Measurements from ENCODE around the gene SLC25A29.
"Not testable (repeated sequence)": the region's sequence is repeated elsewhere in the genome, so short reads cannot be mapped to it uniquely, and the experiment has no call there.

The SLC25A29 gene

GRCh38 chr14:100303925-100304324, 2.3 kb downstream of the SLC25A29 start:
- TF ChIP-seq CTCF (IDR thresholded peaks at IDR 0.05; ENCODE audit: low read depth, low read length, missing control alignments) = no peak
- no peak overlapping the region for H3K4me3 ChIP-seq (ENCODE audit: low read depth, low read length)
- no peak for DNase-seq (ENCODE audit: low read depth)

DNA sequence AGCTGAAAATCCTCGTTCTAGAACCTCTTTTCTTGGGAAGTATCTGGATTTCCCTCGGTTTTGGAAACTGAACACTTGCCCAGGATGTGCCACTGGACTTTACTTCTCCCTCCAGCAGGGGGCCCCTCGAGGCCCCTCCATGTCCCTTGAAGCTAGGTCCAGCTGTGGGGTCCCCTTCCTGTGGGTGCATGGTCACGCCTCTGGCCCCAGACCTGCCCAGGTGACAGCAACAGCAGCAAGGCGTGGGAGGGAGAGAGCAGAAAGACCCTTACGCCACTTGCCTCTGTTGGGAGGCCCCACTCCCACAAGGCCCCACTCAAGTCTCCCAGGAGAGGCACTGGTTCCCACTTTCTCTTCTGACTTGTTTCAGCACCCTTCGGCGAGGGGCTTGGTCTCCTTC, 3.1 kb downstream of the SLC25A29 start:
- no peak for DNase-seq (ENCODE audit: low read depth)
- TF ChIP-seq CTCF (IDR thresholded peaks at IDR 0.05; ENCODE audit: low read depth, low read length, missing control alignments) = peak; percentile 73
- H3K4me3 ChIP-seq (ENCODE audit: low read depth, low read length) = no peak overlapping the region

DNA sequence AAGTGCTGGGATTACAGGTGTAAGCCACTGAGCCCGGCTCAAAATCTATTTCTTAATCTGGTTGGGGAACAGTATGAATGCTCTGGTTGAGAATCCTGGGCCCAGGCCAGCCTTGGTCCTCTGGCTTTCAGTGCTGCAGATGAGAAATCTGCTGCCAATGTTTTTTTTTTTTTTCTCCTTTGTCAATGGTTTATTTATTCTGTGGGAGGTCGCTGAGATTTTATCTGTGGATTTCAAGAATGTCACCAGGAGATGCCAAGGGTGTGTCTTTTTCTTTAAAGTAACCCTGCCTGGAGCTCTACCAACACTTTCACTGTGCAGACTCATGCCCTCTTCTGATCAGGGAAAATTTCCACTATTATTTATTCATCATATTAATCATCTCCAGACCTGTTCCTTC, 3.6 kb downstream of the SLC25A29 start:
- DNase-seq (ENCODE audit: low read depth) = no peak
- no peak for TF ChIP-seq CTCF (IDR thresholded peaks at IDR 0.05; ENCODE audit: low read depth, low read length, missing control alignments)
- H3K4me3 ChIP-seq (ENCODE audit: low read depth, low read length) = no peak overlapping the region

- H3K4me3 ChIP-seq (ENCODE audit: low read depth, low read length) = no peak overlapping the region
- no peak for TF ChIP-seq CTCF (IDR thresholded peaks at IDR 0.05; ENCODE audit: low read depth, low read length, missing control alignments)
- DNase-seq (ENCODE audit: low read depth) = no peak
Measured at GRCh38 chr14:100299238-100299560, 7.0 kb downstream of the SLC25A29 start.

DNA sequence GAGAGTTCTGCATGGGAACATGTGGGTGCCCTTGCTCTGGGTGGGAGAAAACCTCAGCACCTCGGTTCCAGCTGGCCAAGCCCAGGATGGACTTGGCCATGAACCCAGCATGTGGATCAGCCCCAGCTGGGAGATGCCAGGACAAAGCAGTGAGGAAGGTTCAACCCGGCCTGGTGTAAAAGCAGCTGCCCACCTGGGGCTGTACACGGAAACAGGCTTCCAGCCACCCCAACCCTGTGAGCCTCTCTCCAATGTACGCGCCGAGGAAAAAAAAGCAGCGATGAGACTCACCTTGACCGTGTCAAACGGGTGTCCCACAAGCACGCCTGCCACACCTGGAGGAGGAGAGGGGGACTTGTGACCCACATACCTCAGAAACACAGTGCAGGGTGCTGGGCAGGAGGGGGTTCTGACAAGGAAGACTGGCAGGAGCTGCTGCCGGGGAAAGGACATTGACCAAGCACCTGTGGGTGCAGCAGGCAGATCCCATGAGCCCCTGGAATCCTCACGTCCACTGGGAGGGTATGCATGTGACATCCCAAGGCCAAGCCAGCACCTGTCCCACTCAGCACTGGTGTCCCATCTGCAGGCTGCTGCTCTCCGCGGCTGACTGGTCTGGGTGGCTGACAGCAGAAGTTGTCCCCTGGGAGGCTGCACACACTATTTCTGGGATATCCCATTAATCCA, 7.5 kb downstream of the SLC25A29 start:
- no peak for TF ChIP-seq CTCF (IDR thresholded peaks at IDR 0.05; ENCODE audit: low read depth, low read length, missing control alignments)
- no peak for DNase-seq (ENCODE audit: low read depth)
- no peak overlapping the region for H3K4me3 ChIP-seq (ENCODE audit: low read depth, low read length)

- TF ChIP-seq CTCF (IDR thresholded peaks at IDR 0.05; ENCODE audit: low read depth, low read length, missing control alignments) = no peak
- DNase-seq (ENCODE audit: low read depth) = no peak
- H3K4me3 ChIP-seq (ENCODE audit: low read depth, low read length) = no peak overlapping the region
Measured at GRCh38 chr14:100297320-100298300, 8.6 kb downstream of the SLC25A29 start.

DNA sequence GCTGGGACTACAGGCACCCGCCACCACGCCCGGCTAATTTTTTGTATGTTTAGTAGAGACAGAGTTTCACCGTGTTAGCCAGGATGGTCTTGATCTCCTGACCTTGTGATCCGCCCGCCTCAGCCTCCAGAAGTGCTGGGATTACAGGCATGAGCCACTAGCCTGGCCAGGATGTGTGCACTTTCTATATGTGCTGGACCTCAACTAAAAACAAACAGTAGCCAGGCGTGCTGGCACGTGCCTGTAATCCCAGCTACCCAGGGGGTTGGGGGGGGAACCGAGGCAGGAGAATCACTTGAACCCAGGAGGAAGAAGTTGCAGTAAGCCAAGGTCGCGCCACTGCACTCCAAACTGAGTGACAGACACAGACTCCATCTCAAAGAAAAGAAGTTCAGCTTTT, 9.5 kb downstream of the SLC25A29 start:
- not testable (repeated sequence) for H3K4me3 ChIP-seq (ENCODE audit: low read depth, low read length); DNase-seq (ENCODE audit: low read depth)
